LNCaP clone FGC (cell line): Measurements from ENCODE around the gene DRD5.
A peak's percentile ranks its signal among the peaks of the same experiment; 100 is the strongest.
"Not testable (repeated sequence)": the region's sequence is repeated elsewhere in the genome, so short reads cannot be mapped to it uniquely, and the experiment has no call there.

Experiments used
- DNase-seq: peaks from one replicate; pipeline ENCODE4 v3.0.0-alpha.2; 2011; ENCODE audit warnings: low read depth
- H3K4me3 ChIP-seq: 2 replicates; pipeline ENCODE4 v1.5.1; 2011; ENCODE audit warnings: mild to moderate bottlenecking, low read depth, low read length, control low read depth
- TF ChIP-seq, protein P1 (sequence below): IDR thresholded peaks from 2 replicates; pipeline ENCODE4 v1.5.1; 2012; ENCODE audit warnings: mild to moderate bottlenecking; ENCODE audit not compliant: control insufficient read depth, insufficient read depth; ENCODE audit errors: extremely low read depth

The DRD5 gene

GRCh38 chr4:9764155-9764696 lies 17.2 kb upstream of the DRD5 start:
- DNase-seq = no peak
- no peak overlapping the region for H3K4me3 ChIP-seq
- TF ChIP-seq, protein P1, sequence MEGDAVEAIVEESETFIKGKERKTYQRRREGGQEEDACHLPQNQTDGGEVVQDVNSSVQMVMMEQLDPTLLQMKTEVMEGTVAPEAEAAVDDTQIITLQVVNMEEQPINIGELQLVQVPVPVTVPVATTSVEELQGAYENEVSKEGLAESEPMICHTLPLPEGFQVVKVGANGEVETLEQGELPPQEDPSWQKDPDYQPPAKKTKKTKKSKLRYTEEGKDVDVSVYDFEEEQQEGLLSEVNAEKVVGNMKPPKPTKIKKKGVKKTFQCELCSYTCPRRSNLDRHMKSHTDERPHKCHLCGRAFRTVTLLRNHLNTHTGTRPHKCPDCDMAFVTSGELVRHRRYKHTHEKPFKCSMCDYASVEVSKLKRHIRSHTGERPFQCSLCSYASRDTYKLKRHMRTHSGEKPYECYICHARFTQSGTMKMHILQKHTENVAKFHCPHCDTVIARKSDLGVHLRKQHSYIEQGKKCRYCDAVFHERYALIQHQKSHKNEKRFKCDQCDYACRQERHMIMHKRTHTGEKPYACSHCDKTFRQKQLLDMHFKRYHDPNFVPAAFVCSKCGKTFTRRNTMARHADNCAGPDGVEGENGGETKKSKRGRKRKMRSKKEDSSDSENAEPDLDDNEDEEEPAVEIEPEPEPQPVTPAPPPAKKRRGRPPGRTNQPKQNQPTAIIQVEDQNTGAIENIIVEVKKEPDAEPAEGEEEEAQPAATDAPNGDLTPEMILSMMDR = no peak

DNA sequence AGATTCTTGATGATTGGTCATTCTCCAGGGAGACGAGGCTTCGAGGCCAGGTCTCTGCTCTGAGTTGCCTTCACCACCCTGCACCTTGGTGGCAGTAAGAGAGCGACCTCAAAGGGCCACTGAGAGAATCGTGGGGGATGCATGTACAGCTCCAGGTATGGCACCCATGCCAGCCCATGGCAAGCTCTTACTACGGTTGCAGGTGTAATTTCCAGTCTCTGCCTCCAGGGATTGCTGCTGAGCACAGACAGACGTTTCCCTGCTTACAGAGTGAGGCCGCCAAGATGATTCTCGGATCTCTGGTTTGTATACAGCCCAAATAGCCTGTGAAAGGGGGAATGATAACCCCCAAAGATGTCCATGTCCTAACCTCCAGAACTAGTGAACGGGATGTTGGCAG lies 16.3 kb upstream of the DRD5 start:
- TF ChIP-seq, protein P1 = peak; percentile 65
- peak; percentile 7 for DNase-seq
- no peak overlapping the region for H3K4me3 ChIP-seq

DNA sequence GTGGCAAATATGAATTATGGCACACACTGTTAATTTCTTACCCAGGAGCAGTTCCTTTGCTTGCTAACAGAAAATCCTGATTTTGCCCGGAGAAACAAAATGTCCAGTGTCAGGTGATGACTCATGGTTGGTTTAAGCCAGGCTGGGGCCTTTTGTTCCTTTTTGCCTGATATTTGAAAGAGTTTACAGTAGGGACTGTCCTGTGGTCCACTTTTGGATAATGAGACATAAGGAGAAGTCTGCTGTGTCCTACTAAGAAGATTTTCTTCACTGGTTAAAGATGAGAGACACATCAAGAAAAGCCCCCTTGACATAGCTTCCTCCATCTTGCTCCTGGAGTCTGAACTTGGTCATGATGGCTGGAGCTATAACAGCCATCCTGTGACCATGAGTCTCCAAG lies 12.1 kb upstream of the DRD5 start:
- TF ChIP-seq, protein P1 = no peak
- no peak overlapping the region for H3K4me3 ChIP-seq
- DNase-seq = no peak

DNA sequence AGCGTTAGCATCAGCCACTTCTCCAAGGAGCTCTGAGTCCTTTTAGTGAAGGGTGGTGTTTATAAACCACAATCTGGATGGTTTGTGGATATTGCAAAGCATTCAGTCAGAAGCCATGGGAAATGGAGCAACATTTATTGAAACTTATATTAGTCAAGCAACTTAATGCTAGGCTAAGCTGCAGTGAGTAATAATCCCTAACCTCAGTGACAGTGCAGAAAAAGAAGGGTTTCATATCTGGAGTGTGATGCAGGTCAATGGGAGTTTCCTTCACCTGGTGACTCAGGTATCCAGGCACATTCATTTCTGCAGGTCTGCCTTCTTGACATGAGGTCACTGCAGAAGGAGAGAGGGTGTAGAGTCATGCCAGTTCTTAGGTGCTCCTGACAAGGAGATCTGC lies 10.4 kb upstream of the DRD5 start:
- no peak overlapping the region for H3K4me3 ChIP-seq
- DNase-seq = no peak
- TF ChIP-seq, protein P1 = no peak

GRCh38 chr4:9773471-9773870 lies 8.0 kb upstream of the DRD5 start:
- H3K4me3 ChIP-seq = no peak overlapping the region
- TF ChIP-seq, protein P1 = no peak
- DNase-seq = no peak

GRCh38 chr4:9782136-9782436 lies 652 bp downstream of the DRD5 start:
- H3K4me3 ChIP-seq = no peak overlapping the region
- TF ChIP-seq, protein P1 = no peak
- no peak for DNase-seq

DNA sequence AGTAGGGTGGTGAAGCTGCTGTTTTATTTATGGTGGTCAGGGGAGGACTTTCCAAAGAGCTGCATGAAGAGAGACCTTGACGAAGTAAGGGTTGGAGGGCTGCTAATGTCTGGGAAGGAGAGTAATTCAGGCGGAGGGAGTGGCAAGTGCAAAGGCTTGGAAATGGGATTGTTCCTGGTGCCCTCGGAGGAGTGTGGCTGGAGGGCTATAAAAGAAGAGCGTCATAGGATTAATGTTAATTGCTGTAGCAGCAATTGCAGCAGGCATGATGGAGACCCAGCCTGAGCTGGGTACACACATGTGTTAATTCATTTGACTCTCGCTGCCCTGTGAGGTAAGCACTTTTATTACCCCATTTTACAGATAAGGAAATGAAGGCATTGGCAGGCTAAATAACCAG lies 4.5 kb downstream of the DRD5 start:
- H3K4me3 ChIP-seq, DNase-seq: not testable (repeated sequence)
